Stimulated activated CD4-positive, alpha-beta T cell treated with anti-CD3 and anti-CD28 coated beads, TNF-alpha, amount 100 ng/mL, for 24 hours (primary cell): ENCODE data around the gene C2.
"Not testable (repeated sequence)": the region's sequence is repeated elsewhere in the genome, so short reads cannot be mapped to it uniquely, and the experiment has no call there.

Experiments
- DNase-seq, 3 experiments: peaks; one replicate each; pipeline ENCODE4 v3.0.0-alpha.2; 2020; ENCODE audit warnings: low read depth in 3 of 3

The C2 gene

DNA sequence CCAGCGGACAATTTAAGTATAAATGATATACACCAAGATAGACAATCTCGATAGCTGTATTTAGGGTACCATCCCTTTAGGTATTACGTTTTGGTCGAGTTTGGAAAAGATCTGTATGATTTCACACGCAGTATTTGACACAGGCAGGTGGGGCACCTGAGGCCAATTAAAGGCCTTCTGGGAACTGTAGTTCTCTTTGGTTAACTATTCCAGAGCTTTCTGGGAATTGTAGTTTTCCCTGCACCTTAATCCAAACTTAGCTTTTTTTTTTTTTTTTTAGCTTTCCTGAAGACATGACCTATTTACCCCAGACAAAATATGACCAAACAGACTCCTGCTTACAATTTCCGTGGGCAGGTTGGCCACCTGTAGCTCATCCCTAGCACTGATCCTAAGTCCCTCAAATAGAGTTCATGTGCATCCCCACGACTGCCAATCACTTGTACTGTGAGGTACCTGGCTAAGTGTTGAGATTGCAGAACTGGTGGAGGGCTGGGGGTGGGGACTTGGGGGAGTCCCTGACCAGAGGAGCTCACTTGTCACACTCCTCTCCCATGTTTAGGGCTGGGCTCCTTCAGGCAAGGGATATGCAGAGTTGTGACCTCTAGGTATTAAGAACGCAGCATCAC lies 29.0 kb upstream of the C2 start:
- DNase-seq = peak in 1 of 3 experiments; percentile 31

DNA sequence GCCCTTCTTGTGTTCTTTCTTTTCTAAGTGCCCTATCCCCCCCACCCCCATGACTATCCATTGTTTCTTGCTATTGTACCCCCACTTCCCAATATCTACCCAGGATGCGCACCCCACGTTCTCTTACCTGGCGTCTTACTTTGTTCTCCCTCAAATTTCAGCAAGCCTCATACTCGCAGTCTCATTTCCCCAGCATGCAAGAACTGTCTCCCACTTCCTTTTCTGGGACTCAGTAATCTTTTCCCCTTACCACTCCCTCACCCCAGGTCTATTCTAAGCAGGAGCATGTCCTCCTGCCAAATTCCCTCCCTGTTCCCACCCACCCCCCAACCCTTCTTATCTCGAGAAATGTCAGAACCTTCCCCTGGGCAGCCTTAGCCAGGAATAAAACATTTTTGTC lies 28.3 kb upstream of the C2 start:
- DNase-seq = no peak

DNA sequence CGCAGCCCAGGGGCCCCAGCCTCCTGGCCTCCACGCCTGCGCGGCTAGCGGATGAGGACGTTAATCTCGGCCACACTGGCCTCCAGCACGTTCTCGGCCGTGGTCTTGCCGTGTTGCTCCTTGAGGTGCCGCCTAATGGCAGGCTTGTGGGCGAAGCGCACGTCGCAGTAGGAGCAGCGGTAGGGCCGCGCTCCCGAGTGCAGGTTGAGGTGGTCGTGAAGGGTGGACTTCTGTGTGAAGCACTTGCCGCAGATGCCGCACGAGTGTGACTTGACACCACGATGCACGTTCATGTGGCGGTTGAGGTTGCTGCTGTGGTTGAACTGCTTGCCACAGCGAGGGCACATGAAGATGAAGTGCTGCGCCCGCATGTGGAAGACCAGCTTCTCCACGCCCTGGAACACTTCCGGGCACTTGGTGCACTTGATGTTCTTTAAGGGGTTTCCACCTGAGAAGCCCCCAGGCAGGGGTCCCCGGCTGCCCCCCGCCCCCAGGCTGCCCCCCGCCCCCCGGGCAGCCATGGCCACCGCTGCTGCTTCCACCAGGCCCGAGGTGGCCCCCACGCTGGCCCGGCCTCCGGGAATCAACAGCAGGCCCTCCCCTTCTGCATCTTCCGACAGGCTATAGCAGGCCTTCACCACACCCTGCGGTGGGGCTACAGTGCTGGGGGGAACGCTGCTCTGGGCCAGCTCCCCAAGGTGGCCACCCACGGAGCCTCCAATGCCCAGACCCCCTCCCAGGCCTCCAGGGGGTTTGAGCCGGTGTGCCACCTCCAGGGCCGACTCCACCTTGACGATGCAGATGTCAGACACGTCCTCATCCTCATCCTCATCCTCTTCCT lies 27.4 kb upstream of the C2 start:
- DNase-seq = no peak

DNA sequence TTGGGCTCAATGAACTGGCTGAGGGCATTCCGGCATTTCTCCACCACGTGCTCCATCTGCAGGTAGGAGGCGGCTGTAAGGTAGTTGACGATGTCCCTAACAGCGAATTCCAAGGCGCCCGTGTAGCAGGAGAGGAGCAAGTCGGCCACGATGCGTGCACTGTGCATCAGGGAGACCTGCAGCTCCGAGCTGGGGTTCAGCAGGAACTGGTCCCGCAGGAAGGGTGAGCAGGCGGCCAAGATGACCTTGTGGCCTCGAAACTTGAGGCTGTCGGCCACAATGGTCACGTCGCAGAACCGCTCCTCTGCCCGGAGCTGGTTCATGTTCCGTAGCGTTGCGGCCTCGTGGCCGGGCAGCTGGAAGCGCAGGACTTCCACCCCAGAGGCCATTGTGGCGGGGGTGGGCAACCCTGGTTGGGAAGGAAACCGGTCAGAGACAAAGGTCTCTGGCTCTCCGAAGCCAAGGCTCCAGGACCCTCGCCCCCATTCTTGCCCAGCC lies 26.6 kb upstream of the C2 start:
- DNase-seq = no peak

DNA sequence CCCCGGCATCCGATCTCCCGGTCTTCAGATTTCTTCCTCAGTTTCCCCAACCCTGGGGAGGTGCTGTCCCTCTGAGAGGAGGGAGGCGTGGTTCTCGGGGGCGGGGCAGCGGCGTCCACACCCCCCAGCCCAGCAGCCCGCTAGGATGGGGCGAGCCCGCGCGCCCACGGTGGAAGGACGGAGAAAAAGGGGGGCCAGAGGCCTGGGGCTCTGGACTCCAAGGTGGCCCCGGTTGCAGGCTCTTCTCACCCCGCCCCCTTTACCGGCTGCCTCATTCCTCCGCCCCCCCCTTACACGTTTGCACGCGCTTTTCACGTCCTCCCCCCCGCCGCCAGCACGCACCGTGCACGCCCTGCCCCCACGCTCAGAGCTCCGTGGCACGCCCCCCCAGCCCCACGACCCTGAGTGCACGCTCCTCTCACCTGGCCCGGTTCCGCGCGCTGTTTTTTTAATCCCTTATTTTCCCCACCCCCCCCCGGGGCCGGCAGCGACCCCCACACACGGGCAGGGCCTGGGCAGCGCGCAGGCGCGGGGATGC lies 26.0 kb upstream of the C2 start:
- DNase-seq = peak; percentile 42 to 66 (median 47)

DNA sequence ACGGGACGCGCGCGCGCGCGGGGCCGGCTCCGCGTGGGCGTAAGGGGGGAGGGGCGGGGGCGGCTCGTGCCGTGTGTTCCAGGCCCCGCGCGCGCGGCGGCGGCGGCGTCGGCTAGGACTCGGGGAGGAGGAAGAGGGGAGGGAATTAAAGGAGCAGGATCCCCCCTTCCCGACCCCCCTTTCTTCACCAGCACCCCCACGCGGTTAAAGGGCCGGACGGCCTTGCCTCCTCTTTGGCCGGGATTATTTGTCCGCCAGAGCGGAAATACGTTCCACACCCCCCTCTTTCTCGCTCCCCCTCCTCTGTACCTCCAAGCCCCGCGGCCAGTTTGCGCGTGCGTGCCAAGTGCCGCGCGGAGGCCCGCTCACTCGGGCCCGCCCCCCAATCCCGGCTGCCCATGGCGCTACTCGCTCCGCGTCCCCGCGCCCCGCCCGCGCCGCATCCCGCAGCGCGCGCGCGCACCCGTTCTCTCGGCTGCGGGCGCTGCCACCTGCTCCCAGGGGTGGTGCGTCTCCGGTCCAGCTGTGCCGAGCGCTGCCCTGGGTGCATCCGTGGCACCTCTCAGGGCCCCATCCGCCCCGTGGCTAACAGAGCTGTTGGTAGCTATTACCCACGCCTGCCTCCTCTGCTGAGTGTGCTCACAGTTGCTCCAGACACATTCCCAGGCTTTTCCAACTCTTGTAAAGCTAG lies 25.4 kb upstream of the C2 start, which contains the start of gene ZBTB12:
Gene ZBTB12, minus strand, starts transcription at position 134 of the 691 bp plus-strand sequence. CDS start 781 bp downstream, outside the sequence.
- peak; percentile 69 to 87 (median 83) for DNase-seq

DNA sequence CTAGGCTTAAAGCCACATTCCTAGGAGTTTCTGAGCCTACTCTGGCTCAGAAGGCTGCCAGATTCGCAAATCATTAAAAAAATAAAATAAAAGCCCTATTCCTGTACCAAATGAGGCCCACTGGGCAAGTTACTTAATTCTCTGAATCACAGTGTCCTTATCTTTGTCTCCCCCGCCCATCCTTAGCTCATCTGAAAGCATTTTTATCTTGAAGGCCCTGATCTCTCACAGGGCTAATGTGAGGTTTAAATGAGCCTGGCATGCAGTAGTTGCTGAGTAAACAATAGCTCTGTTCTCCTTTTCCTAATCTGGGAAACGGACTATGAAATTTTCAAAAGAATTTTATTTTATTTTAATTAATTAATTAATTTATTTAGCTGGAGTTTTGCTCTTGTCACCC lies 23.6 kb upstream of the C2 start:
- no peak for DNase-seq

DNA sequence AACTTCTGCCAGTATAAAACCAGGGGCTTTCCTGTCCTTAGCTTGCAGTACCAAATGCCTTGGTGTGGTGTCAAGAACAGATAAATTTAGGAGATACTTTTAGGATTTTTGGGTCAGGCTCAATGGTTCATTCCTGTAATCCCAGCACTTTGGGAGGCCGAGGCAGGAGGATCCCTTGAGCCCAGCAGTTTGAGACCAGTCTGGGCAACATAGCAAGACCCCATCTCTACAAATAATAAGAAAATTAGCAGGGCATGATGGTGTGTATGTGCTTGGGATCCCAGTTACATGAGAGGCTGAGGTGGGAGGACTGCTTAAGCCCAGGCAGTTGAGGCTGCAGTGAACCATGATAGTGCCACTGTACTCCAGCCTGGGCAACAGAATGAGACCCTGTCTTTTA lies 22.5 kb upstream of the C2 start:
- no peak for DNase-seq

DNA sequence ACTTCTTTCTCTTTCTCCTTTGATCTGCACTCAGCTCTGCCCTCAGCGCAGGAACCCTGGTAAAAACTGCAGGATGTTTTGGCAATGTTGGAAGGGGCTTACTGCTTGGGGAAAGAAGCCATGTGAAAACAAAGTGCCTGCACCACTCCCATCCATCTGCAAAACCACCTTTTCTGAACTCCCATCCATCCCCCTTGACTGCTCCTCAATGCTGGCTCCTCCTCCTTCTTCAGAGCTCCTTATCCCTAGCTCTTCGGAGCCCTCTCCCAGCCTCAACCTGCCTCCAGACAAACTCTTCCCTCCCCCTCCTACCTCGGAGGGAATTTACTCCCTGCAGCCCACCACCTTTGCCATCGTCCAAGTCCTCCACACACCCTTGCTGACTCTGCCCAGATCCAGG lies 21.4 kb upstream of the C2 start:
- DNase-seq = no peak

DNA sequence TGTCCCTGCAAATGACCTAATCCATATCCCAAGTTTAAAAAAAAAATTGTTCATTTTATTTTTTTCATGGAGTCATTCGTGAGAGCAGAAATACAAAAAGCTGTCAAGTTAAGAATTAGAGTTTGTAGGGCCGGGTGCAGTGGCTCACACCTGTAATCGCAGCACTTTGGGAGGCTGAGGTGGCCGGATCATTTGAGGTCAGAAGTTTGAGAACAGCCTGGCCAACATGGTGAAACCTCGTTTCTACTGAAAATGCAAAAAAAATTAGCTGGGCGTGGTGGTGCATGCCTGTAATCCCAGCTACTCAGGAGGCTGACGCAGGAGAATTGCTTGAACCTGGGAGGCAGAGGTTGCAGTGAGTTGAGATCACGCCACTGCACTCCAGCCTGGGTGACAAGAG lies 20.8 kb upstream of the C2 start:
- not testable (repeated sequence) for DNase-seq

DNA sequence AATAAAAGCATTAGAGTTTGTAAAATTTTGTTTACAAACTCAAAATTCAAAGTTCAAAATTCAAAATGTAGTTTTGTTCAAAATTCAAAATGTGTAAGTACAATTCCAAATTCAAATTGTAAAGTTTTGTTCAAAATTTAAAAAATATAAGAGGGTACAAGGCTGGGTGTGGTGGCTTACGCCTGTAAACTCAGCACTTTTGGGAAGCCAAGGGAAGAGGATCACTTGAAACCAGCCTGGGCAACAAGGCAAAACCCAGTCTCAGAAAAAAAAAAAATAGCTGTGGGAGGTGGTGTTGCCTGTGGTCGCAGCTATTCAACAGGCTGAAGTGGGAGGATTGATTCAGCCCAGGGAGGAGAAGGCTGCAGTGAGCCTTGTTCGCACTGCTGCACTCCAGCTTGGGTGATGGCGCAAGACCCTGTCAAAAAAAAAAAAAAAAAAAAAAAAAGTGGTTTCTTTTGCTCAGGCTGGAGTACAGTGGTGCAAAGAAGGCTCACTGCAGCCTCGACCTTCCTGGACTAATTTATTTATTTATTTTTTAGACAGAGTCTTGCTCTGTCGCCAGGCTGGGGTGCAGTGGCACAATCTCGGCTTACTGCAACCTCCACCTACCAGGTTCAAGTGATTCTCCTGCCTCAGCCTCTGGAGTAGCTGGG lies 20.2 kb upstream of the C2 start:
- DNase-seq = no peak

DNA sequence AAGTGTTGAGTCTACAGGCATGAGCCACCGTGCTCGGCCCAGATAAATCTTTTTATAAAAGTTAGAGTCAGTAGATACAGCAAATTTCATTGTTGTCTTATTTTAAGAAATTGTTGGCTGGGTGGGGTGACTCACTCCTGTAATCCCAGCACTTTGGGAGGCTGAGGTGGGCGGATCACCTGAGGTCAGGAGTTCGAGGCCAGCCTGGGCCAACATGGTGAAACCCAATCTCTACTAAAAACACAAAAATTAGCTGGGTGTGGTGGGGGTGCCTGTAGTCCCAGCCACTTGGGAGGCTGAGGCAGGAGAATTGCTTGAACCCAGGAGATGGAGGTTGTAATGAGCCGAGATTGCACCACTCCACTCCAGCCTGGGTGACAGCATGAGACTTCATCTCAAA lies 19.3 kb upstream of the C2 start:
- DNase-seq = not testable (repeated sequence)

DNA sequence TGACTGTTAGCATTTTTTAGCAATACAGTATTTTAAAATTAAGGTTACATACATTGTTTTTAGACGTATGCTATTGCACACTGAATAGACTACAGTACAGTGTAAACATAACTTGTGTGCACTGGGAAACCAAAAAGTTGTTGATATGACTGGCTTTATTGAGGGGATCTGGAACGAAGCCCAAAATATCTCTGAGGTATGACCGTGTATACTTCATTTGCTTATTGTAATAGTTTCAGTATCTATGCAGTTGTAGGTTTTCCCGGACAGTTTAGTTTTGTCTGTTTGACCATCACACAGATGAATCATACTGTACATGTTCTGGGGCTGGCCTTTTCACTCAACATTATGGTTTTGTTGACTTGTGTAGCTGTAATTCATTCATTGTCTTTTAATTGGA lies 18.7 kb upstream of the C2 start:
- no peak for DNase-seq

DNA sequence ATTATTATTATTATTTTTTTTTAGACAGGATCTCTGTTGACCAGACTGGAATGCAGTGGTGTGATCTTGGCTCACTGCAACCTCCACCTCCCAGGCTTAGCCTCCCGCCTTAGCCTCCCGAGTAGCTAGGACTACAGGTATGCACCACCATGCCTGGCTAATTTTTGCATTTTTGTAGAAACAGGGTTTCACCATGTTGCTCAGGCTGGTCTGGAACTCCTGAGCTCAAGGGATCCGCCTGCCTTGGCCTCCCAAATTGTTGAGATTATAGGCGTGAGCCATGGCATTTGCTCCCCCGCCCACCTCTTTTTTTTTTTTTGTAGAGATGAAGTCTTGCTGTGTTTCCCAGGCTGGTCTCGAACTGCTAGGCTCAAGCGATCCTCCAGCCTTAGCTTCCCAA lies 18.2 kb upstream of the C2 start:
- not testable (repeated sequence) for DNase-seq

DNA sequence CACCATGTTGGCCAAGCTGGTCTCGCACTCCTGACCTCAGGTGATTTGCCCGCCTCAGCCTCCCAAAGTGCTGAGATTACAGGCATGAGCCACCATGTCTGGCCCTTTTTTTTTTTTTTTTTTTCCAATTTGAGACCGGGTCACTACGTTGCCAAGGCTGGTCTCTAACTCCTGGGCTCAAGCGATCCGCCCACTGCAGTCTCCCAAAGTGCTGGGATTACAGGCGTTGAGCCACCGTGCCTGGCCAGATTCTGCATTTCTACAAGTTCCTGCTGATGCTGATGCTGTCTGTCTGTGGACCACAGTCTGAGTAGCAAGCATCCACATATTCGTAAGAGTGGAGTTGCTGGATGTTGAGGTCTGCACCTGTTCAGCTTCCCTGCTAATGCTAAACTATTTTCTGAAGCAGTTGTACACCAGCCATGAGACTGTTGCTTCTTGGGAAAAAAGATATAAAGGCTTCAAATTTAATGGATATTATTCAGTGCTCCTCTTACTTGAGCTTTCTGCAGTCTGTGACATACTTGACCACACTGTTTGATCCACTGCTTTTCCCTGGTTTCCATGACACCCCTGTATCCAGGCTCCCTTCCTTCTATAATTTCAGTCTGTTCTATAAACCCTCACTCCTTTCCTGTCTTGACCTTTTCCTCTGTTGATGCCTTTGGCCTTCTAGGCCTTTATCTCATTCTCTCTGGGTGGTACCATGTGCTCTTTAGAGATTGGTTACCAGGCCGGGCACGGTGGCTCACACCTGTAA lies 15.5 kb upstream of the C2 start:
- no peak for DNase-seq

DNA sequence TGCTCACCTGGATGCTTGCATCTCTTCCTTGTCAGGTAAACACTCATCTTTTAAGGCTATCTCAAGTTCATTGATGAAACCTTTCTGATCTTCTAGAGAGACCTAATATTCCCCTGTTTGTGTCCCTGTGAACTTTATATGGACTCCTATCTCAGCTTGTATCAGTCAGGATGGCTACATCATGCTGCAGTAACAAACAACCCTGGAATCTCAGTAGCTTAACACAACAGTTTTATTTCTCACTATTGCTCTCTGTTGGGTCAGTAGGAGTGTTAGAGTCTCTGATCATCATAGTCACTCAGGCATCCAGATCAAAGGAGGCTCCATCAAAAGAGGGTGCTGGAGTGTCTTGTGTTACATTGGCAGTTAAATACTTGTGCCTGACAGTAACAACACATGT lies 12.2 kb upstream of the C2 start:
- DNase-seq = no peak

DNA sequence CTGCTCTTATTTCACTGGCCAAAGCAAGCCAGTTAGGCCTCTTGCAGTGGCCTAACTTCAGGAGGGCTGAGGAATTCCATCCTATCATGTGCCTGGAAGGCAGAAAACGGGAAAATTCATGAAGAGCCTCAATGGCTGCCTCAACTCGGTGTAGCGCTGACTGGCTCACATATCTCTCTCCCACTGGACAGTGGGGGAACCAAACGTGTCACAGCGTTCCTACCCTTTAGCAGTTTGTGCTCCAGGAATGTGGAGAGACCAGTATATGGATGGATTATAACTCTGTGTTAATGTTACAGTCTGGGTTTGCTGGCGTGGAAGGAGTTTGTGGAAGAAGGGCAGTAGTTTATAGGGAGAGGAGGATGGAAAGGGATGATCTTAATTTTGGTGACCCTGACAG lies 11.8 kb upstream of the C2 start:
- no peak for DNase-seq

DNA sequence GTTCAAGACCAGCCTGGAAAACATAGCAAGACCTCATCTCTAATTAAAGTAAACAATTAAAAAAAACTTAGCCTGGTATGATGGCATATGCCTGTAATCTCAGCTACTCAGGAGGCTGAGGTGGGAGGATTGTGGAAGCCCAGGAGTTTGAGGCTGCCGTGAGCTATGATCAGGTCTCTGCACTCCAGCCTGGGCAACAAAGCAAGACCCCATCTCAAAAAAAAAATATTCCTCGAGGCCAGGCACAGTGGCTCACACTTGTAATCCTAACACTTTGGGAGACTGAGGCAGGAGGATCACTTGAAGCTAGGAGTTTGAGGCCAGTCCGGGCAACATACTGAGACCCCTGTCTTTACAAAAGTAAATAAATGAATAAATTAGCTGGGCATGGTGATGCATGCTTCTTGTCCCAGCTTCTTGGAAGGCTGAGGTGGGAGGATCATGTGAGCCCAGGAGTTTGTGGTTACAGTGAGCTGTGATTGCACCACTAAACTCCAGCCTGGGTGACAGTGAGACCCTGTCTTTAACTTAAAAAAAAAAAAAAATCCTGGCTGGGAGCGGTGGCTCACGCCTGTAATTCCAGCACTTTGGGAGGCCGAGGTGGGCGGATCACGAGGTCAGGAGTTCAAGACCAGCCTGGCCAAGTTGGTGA lies 9.3 kb upstream of the C2 start:
- DNase-seq = no peak

DNA sequence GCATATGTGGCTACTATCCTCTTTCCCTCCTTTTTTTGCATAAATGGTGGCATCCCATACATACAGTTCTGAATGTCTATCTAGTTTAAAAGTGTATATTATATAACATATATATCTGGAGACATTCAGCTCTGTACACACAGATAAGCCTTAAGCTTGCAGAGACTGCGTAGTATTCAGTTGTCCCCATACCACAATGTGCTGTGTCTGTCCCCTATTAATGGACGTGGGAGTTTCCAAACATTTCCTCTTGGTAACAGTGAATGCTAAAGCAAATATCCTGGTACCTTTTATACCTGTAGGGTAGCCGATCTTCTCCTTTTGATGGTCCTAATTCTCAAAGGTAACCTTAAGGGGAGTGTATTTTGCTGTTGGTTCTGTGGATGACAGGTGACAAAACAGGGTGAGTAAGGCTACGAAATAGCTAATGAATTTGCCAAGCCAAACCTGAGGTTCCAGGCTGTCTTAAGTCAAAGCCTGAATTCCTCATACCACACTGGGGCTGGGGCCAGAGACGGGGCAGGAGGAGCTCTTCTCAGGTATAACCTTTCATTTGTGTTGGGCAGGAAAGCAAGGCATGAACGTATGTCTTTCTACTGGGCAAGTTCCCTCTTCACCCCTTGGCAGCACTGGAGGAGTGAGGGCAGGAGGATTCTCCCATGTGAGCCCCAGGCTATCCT lies 7.8 kb upstream of the C2 start:
- DNase-seq = no peak

DNA sequence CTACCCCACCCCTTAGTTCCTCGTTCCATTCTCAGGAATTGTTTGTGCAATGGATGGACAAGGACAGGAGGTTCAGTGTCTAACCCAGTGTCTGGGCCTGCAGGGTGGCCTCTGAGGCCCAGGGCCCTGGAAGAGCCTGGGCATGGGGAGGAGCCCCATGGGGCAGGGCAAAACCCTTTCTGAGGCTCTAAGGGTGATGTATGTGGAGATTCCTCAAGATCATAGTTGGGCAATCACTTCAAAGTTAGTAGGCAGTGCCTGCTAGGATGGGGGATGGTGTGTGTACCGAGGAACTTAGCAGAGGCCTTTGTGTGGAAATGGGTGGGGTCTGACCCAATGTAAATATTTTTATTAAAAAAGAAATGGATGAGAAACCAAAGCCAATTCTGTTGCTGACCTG lies 6.7 kb upstream of the C2 start:
- DNase-seq = no peak
